GM18498 (cell line): ENCODE results near the gene LMNB1.
"Not testable (repeated sequence)": the region's sequence is repeated elsewhere in the genome, so short reads cannot be mapped to it uniquely, and the experiment has no call there.

Source experiments
- ATAC-seq: cut with Tn5 transposase; IDR thresholded peaks from one replicate; pipeline ENCODE4 v1.9.1; 2021; ENCODE audit warnings: mild to moderate bottlenecking, moderate library complexity; ENCODE audit not compliant: unreplicated experiment

The LMNB1 gene

DNA sequence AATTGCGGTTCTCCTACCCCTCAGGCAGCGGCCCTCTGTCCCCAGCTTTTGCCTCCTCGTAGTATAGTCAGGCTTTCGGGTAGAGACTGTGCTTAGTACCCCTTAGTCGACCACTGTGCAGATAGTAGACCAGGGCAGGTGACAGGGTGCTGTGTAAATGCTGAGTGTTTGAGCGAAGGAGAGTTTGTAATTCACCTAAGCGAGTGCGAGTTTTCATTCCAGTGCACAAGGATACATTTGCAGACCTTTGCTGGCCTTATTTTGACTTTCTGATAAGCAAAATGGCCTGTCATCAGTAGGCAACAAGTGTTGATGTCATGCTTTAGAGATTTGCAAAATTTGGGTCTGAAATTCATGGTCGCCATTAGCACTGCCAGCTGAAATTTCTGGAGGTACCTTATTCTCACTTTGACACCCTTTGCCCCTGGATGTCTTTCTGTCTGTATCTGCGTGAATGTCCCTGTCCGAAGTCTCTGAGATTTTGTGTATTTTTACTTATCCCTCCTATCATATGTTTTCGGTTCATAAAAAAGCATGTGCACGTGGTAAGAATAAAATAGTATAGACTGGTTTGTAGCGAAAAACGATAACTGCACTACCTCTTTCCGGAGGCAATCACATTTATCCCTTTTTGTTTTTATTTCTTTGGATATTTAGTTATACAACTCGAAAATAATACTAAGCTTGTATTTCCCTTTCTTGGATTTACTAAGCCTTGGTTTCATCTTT is 1.9 kb downstream of the LMNB1 start:
- ATAC-seq = peak; percentile 2

DNA sequence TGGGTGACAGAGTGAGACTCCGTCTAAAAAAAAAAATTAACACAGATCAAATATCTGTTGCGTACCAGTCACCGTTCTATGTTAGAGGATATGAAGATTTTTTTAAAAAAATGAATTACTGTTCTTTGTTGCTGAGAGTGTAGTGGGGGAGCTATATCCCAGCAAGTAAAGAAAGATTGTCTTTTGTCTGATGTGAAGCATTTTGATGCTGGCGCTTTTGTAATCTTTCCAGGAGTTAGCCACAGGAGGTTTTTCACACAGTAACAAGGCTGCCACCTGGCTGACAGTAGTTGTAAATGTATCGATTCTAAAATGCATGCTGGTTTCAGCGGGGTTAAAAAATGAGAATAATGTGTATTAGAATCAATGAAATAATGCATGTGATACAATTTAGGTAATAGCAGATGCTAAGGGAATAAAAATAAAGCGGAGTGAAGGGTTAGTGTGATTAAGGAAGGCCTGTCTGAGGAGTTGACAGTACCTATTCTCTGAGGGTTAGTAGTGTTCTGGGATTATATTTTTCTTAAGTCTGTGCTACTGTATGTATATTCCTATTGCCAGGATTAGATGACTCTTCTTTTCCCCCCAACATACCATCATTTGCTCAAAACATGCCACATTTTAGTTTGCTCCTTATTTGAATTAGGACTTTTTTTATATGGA is 3.4 kb downstream of the LMNB1 start:
- no peak for ATAC-seq

- ATAC-seq = not testable (repeated sequence)
Measured at GRCh38 chr5:126788409-126788808, 11.5 kb downstream of the LMNB1 start.

- no peak for ATAC-seq
Measured at GRCh38 chr5:126793097-126793496, 16.2 kb downstream of the LMNB1 start.

- not testable (repeated sequence) for ATAC-seq
Measured at GRCh38 chr5:126793648-126794047, 16.7 kb downstream of the LMNB1 start.

- peak; percentile 51 for ATAC-seq
Measured at GRCh38 chr5:126794157-126794828, 17.4 kb downstream of the LMNB1 start.

GRCh38 chr5:126799780-126800179 is 22.8 kb downstream of the LMNB1 start:
- ATAC-seq = no peak

DNA sequence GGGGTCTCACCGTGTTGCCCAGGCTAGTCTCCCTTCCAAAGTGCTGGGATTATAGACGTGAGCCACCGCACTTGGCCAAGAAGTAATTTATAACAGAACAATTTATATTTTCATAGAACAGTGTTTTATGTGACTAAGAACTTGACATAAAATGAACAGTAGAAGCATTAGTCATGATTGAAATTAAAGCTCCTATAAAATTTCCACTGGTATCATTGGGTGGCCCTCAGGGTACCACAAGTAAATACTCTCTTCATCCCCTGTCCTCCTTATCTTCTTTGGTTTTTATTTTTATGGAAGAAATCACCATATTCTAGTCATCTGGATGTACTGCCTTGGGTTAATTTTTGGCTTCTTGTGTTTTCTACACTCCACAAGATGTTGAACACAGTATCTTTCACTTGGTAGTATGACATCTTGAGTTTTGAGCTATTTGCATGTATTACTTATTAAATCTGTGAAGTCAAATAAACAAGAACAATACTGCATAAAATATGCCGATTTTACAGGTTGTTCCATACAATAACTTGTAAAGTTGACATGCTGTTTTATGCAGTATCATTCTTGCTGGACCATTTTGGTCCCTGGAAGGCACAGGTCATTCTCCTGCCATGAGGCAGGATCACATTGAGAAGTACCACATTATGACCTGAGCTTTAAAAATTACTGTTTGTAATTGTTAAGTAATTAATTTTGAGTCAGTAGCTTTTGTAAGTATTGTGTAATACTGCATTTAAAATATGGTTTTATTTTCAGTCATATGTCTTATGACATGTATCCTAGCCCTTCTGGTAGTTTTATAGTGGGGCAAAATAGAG is 24.4 kb downstream of the LMNB1 start:
- peak; percentile 7 for ATAC-seq

GRCh38 chr5:126801992-126802294 is 25.0 kb downstream of the LMNB1 start:
- ATAC-seq = peak; percentile 45

DNA sequence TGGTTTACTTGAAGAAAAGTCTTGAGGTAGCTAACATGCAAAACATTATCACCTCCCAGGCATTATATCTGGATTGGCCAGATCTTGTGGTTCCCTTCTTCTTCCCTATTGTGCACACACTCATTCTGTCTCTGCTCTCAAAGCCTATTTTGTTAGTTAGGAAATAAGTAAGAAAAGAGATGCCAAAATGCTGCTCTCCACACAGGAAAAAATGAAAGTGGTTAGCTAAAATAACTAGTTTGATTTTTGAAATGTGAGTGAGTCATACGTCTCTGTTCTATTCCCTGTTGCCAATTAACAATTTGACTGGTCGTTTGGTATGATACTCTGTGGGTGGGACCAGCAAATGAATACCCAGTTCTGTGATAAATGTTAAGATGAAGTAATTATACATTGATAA is 28.1 kb downstream of the LMNB1 start:
- no peak for ATAC-seq

- ATAC-seq = no peak
Measured at GRCh38 chr5:126808521-126808988, 31.6 kb downstream of the LMNB1 start.

DNA sequence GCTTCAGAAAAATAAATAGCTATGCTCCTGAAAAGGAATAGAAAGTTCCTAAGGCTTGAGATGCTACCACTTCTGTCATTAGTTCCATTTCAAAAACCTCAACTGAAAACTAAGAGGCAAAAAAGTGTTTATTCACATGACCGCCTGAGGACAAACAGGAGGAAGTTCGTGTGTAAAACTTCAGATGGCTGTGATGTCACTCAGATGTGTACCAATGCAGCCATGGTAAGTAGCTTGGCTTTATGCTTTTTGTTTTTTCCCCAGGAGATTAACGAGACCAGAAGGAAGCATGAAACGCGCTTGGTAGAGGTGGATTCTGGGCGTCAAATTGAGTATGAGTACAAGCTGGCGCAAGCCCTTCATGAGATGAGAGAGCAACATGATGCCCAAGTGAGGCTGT is 33.0 kb downstream of the LMNB1 start:
- ATAC-seq = no peak

GRCh38 chr5:126810596-126811380 is 33.9 kb downstream of the LMNB1 start:
- no peak for ATAC-seq

- ATAC-seq = no peak
Measured at GRCh38 chr5:126811515-126812198, 34.7 kb downstream of the LMNB1 start.

- ATAC-seq = no peak
Measured at GRCh38 chr5:126812199-126812570, 35.2 kb downstream of the LMNB1 start.

GRCh38 chr5:126813799-126814198 is 36.9 kb downstream of the LMNB1 start:
- ATAC-seq = not testable (repeated sequence)

- ATAC-seq = no peak
Measured at GRCh38 chr5:126814721-126815404, 37.9 kb downstream of the LMNB1 start.

- ATAC-seq = no peak
Measured at GRCh38 chr5:126816649-126817048, 39.7 kb downstream of the LMNB1 start.

GRCh38 chr5:126818736-126819135 is 41.8 kb downstream of the LMNB1 start:
- ATAC-seq = no peak
